Prostate gland (tissue), 2 donors: Measurements from ENCODE around the gene FOS. TPM values are rescaled to one million over a fixed set of nuclear protein-coding genes. Genes with fewer than 3 reads are reported as not detected.

Source experiments
- DNase-seq: peaks from one replicate; pipeline ENCODE4 v3.0.0-alpha.2; 2019; ENCODE audit warnings: low spot score
- H3K27ac ChIP-seq, 2 donors: fragments of 200-600 bp; sonication (generic); 2 replicates each; pipeline ENCODE4 v1.5.1; 2017 to 2019
- H3K27me3 ChIP-seq: fragments of 200-600 bp; sonication (generic); replicated peaks from 2 replicates; pipeline ENCODE4 v1.5.1; 2019; ENCODE audit not compliant: insufficient read depth
- H3K36me3 ChIP-seq, 2 donors: fragments of 200-600 bp; sonication (generic); 1 replicate in 1 of 2; 2 replicates in 1 of 2; pipeline versions ENCODE4 v1.5.1 to v1.8.1; 2017 to 2019
- H3K4me1 ChIP-seq: fragments of 200-600 bp; sonication (generic); replicated peaks from 2 replicates; pipeline ENCODE4 v1.5.1; 2019
- H3K4me3 ChIP-seq, 2 donors: fragments of 200-600 bp; sonication (generic); 2 replicates each; pipeline ENCODE4 v1.5.1; 2017 to 2019
- H3K9me3 ChIP-seq: fragments of 200-600 bp; sonication (generic); 2 replicates; pipeline ENCODE4 v1.5.1; 2017
- POLR2A ChIP-seq: fragments of 450-650 bp; IDR thresholded peaks from one replicate; pipeline ENCODE4 v1.6.1; 2016; ENCODE audit warnings: antibody characterized with exemption, mild to moderate bottlenecking
- POLR2AphosphoS5 ChIP-seq: sonication (generic); formaldehyde crosslinking; IDR thresholded peaks from one replicate; pipeline ENCODE4 v1.6.1; 2017; ENCODE audit warnings: antibody characterized with exemption
- WGBS: methylation state at CpG from one replicate; pipeline ENCODE4 v1.1.5; 2018; 5-methylcytosine and 5-hydroxymethylcytosine counted together
- intact Hi-C: fragments of 100-400 bp; cut with DNase I; formaldehyde crosslinking; loops from one replicate; pipeline ENCODE4 v1.14.2; 2022
- total RNA-seq, 2 donors: library from RNA; depleted of rRNA; stranded (reverse); fragments of >200 nt; gene quantifications; one replicate each; pipeline ENCODE4 v1.1.0, GENCODE V29; 2016
- TF ChIP-seq, protein P1 (sequence below), 4 experiments: fragments of 200-600 bp in 2 of 4; fragments of 450-650 bp in 2 of 4; sonication (generic) in 2 of 4; IDR thresholded peaks; 1 replicate in 3 of 4; 2 replicates in 1 of 4; pipeline ENCODE4 v1.5.1; 2016 to 2019; ENCODE audit warnings: antibody characterized with exemption in 4 of 4, mild to moderate bottlenecking in 2 of 4, moderate library complexity in 2 of 4

The FOS gene
- total RNA-seq, 2 donors from 2014 or later: 73.9 to 127 TPM

DNA sequence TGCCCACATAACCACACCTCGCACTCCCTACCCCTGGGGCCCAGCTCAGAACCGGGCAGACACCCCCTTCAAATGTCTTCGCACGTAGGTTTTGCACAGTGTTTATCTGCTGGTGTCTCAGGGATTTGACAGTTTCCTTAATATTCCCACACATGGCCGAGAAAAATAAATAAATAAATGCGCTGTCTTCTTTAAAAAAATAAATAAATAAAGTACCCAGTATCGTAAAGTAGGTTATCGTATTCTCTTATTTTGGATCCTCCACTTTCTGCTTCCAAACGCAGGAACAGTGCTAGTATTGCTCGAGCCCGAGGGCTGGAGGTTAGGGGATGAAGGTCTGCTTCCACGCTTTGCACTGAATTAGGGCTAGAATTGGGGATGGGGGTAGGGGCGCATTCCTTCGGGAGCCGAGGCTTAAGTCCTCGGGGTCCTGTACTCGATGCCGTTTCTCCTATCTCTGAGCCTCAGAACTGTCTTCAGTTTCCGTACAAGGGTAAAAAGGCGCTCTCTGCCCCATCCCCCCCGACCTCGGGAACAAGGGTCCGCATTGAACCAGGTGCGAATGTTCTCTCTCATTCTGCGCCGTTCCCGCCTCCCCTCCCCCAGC is 710 bp upstream of the FOS start:
- TF ChIP-seq POLR2A (peak; percentile 41), POLR2AphosphoS5 (no peak)
- TF ChIP-seq, protein P1, sequence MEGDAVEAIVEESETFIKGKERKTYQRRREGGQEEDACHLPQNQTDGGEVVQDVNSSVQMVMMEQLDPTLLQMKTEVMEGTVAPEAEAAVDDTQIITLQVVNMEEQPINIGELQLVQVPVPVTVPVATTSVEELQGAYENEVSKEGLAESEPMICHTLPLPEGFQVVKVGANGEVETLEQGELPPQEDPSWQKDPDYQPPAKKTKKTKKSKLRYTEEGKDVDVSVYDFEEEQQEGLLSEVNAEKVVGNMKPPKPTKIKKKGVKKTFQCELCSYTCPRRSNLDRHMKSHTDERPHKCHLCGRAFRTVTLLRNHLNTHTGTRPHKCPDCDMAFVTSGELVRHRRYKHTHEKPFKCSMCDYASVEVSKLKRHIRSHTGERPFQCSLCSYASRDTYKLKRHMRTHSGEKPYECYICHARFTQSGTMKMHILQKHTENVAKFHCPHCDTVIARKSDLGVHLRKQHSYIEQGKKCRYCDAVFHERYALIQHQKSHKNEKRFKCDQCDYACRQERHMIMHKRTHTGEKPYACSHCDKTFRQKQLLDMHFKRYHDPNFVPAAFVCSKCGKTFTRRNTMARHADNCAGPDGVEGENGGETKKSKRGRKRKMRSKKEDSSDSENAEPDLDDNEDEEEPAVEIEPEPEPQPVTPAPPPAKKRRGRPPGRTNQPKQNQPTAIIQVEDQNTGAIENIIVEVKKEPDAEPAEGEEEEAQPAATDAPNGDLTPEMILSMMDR (IDR thresholded peaks at IDR 0.05): no peak
- H3K36me3 ChIP-seq: no peaks in the 10 kb centered on the region
- peaks cover 4% of the 10 kb centered on the region for H3K4me1 ChIP-seq
- no peaks in the 10 kb centered on the region for H3K27me3 ChIP-seq
- DNase-seq: no peak
- H3K27ac ChIP-seq: peak overlapping the region; percentile 96 to 98
- WGBS: 1% methylated on average over 27 of the region's 27 CpGs
- H3K4me3 ChIP-seq: peak overlapping the region; percentile 44 to 59
- no peaks in the 10 kb centered on the region for H3K9me3 ChIP-seq
- intact Hi-C loops: loop anchor here (1.0 to 5.0 kb wide), 3 partner anchors 16 to 101 kb away; partner anchors contain the start of gene TMED10

GRCh38 chr14:75279153-75279762 is 630 bp downstream of the FOS start:
- no peaks in the 10 kb centered on the region for H3K27me3 ChIP-seq
- WGBS: 0% methylated on average over 38 of the region's 38 CpGs
- intact Hi-C loops: loop anchor here (5.0 kb wide), 1 partner anchor 102 kb away; the partner anchor contains the start of gene TMED10
- H3K4me1 ChIP-seq: peaks cover 4% of the 10 kb centered on the region
- TF ChIP-seq POLR2AphosphoS5: peak; percentile 67
- TF ChIP-seq, protein P1 (IDR thresholded peaks at IDR 0.05): no peak
- TF ChIP-seq POLR2A: peak; percentile 37
- DNase-seq: peak; percentile 54
- peak overlapping the region; percentile 96 to 98 for H3K27ac ChIP-seq
- H3K4me3 ChIP-seq: peak overlapping the region; percentile 44 to 59
- no peaks in the 10 kb centered on the region for H3K36me3 ChIP-seq
- H3K9me3 ChIP-seq: no peaks in the 10 kb centered on the region

GRCh38 chr14:75279763-75280290 is 1.2 kb downstream of the FOS start:
- Histone ChIP-seq H3K36me3 (no peaks in the 10 kb centered on the region), H3K4me3 (peak overlapping the region; percentile 44 to 59), H3K27ac (peak overlapping the region; percentile 96 to 98), H3K9me3 (no peaks in the 10 kb centered on the region), H3K27me3 (no peaks in the 10 kb centered on the region), H3K4me1 (peaks cover 4% of the 10 kb centered on the region)
- WGBS: 6% methylated on average over 26 of the region's 26 CpGs
- TF ChIP-seq POLR2AphosphoS5 (no peak), POLR2A (no peak)
- TF ChIP-seq, protein P1 (IDR thresholded peaks at IDR 0.05): no peak
- intact Hi-C loops: loop anchor here (5.0 kb wide), 1 partner anchor 103 kb away; the partner anchor contains the start of gene TMED10
- no peak for DNase-seq

GRCh38 chr14:75280291-75280830 is 1.7 kb downstream of the FOS start:
- peaks cover 4% of the 10 kb centered on the region for H3K4me1 ChIP-seq
- intact Hi-C loops: no loop called here
- no peaks in the 10 kb centered on the region for H3K9me3 ChIP-seq
- DNase-seq: no peak
- H3K4me3 ChIP-seq: peak overlapping the region; percentile 44 to 59
- no peaks in the 10 kb centered on the region for H3K27me3 ChIP-seq
- TF ChIP-seq, protein P1 (IDR thresholded peaks at IDR 0.05): no peak
- no peak for TF ChIP-seq POLR2AphosphoS5
- no peak for TF ChIP-seq POLR2A
- 87% methylated on average over 7 of the region's 7 CpGs for WGBS
- H3K36me3 ChIP-seq: no peaks in the 10 kb centered on the region
- no peak overlapping the region for H3K27ac ChIP-seq
